OCI-LY3 (cell line): Measurements from ENCODE around the gene GRIK1.

Source experiments
- H2AFZ ChIP-seq: fragments of 200-600, 300-600 bp; shearing (Covaris generic); 2 replicates; pipeline ENCODE4 v1.6.0; 2014; ENCODE audit warnings: antibody characterized with exemption, low read depth, low read length
- H3K27ac ChIP-seq: fragments of 200-600, 300-600 bp; sonication (generic); 2 replicates; pipeline ENCODE4 v1.5.1; 2014; ENCODE audit warnings: mild to moderate bottlenecking, low read length, moderate library complexity, mixed read lengths
- H3K27me3 ChIP-seq: fragments of 200-600, 300-600 bp; sonication (generic); 2 replicates; pipeline ENCODE4 v1.6.1; 2014; ENCODE audit warnings: low read depth, low read length, mixed read lengths
- H3K36me3 ChIP-seq: fragments of 200-600, 300-600 bp; sonication (generic); replicated peaks from 2 replicates; pipeline ENCODE3; 2014; ENCODE audit warnings: low read depth, low read length, mixed read lengths
- H3K4me1 ChIP-seq: fragments of 300-600, 200-600 bp; sonication (generic); 2 replicates; pipeline ENCODE4 v1.6.1; 2014; ENCODE audit warnings: low read length, mixed read lengths
- H3K4me2 ChIP-seq: fragments of 200-600, 300-600 bp; sonication (generic); 2 replicates; pipeline ENCODE4 v1.6.1; 2014; ENCODE audit warnings: low read length, mixed read lengths
- H3K4me3 ChIP-seq: fragments of 300-600, 200-600 bp; sonication (generic); 2 replicates; pipeline ENCODE4 v1.5.1; 2014; ENCODE audit warnings: antibody characterized with exemption, mild to moderate bottlenecking, low read length, moderate library complexity
- H3K79me2 ChIP-seq: fragments of 300-600, 200-600 bp; shearing (Covaris generic); 2 replicates; pipeline ENCODE4 v1.6.1; 2014; ENCODE audit warnings: mild to moderate bottlenecking, low read length, mixed read lengths
- H3K9ac ChIP-seq: fragments of 300-600, 200-600 bp; shearing (Covaris generic); 2 replicates; pipeline ENCODE4 v1.6.0; 2014; ENCODE audit warnings: mild to moderate bottlenecking, low read length, moderate library complexity
- H3K9me3 ChIP-seq: fragments of 200-600, 300-600 bp; shearing (Covaris generic); 2 replicates; pipeline ENCODE4 v1.6.1; 2014; ENCODE audit warnings: low read length, mixed read lengths; ENCODE audit not compliant: insufficient read depth
- H4K20me1 ChIP-seq: fragments of 200-600, 300-600 bp; sonication (generic); 2 replicates; pipeline ENCODE4 v1.6.1; 2016; ENCODE audit warnings: low read length, mixed read lengths; ENCODE audit not compliant: insufficient read depth
- CTCF ChIP-seq: fragments of 200-600, 300-600 bp; sonication (generic); IDR thresholded peaks from 2 replicates; pipeline ENCODE4 v1.5.1; 2014; ENCODE audit warnings: antibody characterized with exemption, low read length, low read depth
- EZH2phosphoT487 ChIP-seq: fragments of 200-600 bp; shearing (Covaris generic); IDR thresholded peaks from 2 replicates; pipeline ENCODE4 v1.6.1; 2018; ENCODE audit warnings: antibody characterized with exemption, mixed run types, low read depth

GRIK1 gene

GRCh38 chr21:29696937-29697336 lies 242.9 kb downstream of the GRIK1 start:
- Histone ChIP-seq H3K27ac (no peak overlapping the region), H4K20me1 (no peaks in the 10 kb centered on the region), H3K4me2 (no peak overlapping the region)

GRCh38 chr21:29691616-29692491 lies 247.9 kb downstream of the GRIK1 start:
- H3K4me2 ChIP-seq = no peak overlapping the region
- H3K4me3 ChIP-seq = no peak overlapping the region
- no peak for TF ChIP-seq CTCF
- TF ChIP-seq EZH2phosphoT487 = no peak
- no peak overlapping the region for H2AFZ ChIP-seq
- H3K36me3 ChIP-seq = no peaks in the 10 kb centered on the region
- H3K27me3 ChIP-seq = no peaks in the 10 kb centered on the region
- no peaks in the 10 kb centered on the region for H3K9me3 ChIP-seq
- no peaks in the 10 kb centered on the region for H3K79me2 ChIP-seq
- H3K4me1 ChIP-seq = peaks cover 20% of the 10 kb centered on the region
- no peak overlapping the region for H3K9ac ChIP-seq
- no peak overlapping the region for H3K27ac ChIP-seq
- no peaks in the 10 kb centered on the region for H4K20me1 ChIP-seq

More at GRCh38 chr21:29696937-29697336, 242.9 kb downstream of the GRIK1 start:
- Histone ChIP-seq H3K27me3 (no peaks in the 10 kb centered on the region), H2AFZ (no peak overlapping the region), H3K36me3 (no peaks in the 10 kb centered on the region), H3K9ac (no peak overlapping the region), H3K4me3 (no peak overlapping the region), H3K4me1 (peaks cover 12% of the 10 kb centered on the region), H3K79me2 (no peaks in the 10 kb centered on the region), H3K9me3 (no peaks in the 10 kb centered on the region)
- TF ChIP-seq CTCF = no peak
- TF ChIP-seq EZH2phosphoT487 = no peak

- H2AFZ ChIP-seq = no peak overlapping the region
- peaks cover 27% of the 10 kb centered on the region for H3K4me1 ChIP-seq
- no peaks in the 10 kb centered on the region for H3K9me3 ChIP-seq
- H3K4me3 ChIP-seq = no peak overlapping the region
- H3K9ac ChIP-seq = no peak overlapping the region
- no peaks in the 10 kb centered on the region for H3K79me2 ChIP-seq
- H4K20me1 ChIP-seq = no peaks in the 10 kb centered on the region
- no peak overlapping the region for H3K27ac ChIP-seq
- no peaks in the 10 kb centered on the region for H3K27me3 ChIP-seq
- no peak overlapping the region for H3K4me2 ChIP-seq
- H3K36me3 ChIP-seq = no peaks in the 10 kb centered on the region
- TF ChIP-seq CTCF = no peak
- TF ChIP-seq EZH2phosphoT487 = no peak
Observed at GRCh38 chr21:29689753-29690152, 250.0 kb downstream of the GRIK1 start.

GRCh38 chr21:29684106-29684505 lies 255.7 kb downstream of the GRIK1 start:
- Histone ChIP-seq H3K79me2 (no peaks in the 10 kb centered on the region), H3K4me3 (no peak overlapping the region), H4K20me1 (no peaks in the 10 kb centered on the region), H3K4me2 (no peak overlapping the region), H2AFZ (no peak overlapping the region), H3K9ac (no peak overlapping the region), H3K36me3 (no peaks in the 10 kb centered on the region), H3K27me3 (no peaks in the 10 kb centered on the region), H3K4me1 (peaks cover 27% of the 10 kb centered on the region), H3K27ac (no peak overlapping the region), H3K9me3 (no peaks in the 10 kb centered on the region)
- no peak for TF ChIP-seq CTCF
- no peak for TF ChIP-seq EZH2phosphoT487
